Ascending aorta (tissue), 2 donors: ENCODE results near the gene FCSK. TPM values are rescaled to one million over a fixed set of nuclear protein-coding genes. Genes with fewer than 3 reads are reported as not detected.

Source experiments
- DNase-seq, 2 donors: peaks; one replicate each; pipeline ENCODE4 v3.0.0-alpha.2; 2019; ENCODE audit warnings: low spot score in 2 of 2
- H3K27ac ChIP-seq, 2 donors: fragments of 200-600 bp; sonication (generic); one replicate each; pipeline ENCODE4 v1.5.1; 2016 to 2017; ENCODE audit warnings: mild to moderate bottlenecking in 1 of 2
- H3K27me3 ChIP-seq: fragments of 200-600 bp; sonication (generic); one replicate; pipeline ENCODE4 v1.5.1; 2017
- H3K36me3 ChIP-seq, 2 donors: fragments of 200-600 bp; sonication (generic); one replicate each; pipeline ENCODE4 v1.5.1; 2016
- H3K4me1 ChIP-seq, 2 donors: fragments of 200-600 bp; sonication (generic); one replicate each; pipeline ENCODE4 v1.5.1; 2016 to 2017; ENCODE audit warnings: mild to moderate bottlenecking in 1 of 2
- H3K4me3 ChIP-seq, 2 donors: fragments of 200-600 bp; sonication (generic); one replicate each; pipeline ENCODE4 v1.5.1; 2016 to 2017; ENCODE audit warnings: mild to moderate bottlenecking in 1 of 2
- H3K9me3 ChIP-seq, 2 donors: fragments of 200-600 bp; sonication (generic); one replicate each; pipeline ENCODE4 v1.5.1; 2016
- intact Hi-C: fragments of 100-400 bp; cut with DNase I; formaldehyde crosslinking; loops from one replicate; pipeline ENCODE4 v1.15.1; 2023
- total RNA-seq: library from RNA; depleted of rRNA; stranded (reverse); fragments of >200 nt; gene quantifications from one replicate; pipeline ENCODE4 v1.1.0, GENCODE V29; 2016
- TF ChIP-seq, protein P1 (sequence below), 3 experiments: fragments of 200-600 bp in 2 of 3; fragments of 450-650 bp in 1 of 3; sonication (generic) in 2 of 3; IDR thresholded peaks; one replicate each; pipeline ENCODE4 v1.5.1; 2016 to 2019; ENCODE audit warnings: antibody characterized with exemption in 3 of 3, mild to moderate bottlenecking in 1 of 3, moderate library complexity in 1 of 3

Gene FCSK
- total RNA-seq, 1 donor from 2014 or later = 54.5 TPM

DNA sequence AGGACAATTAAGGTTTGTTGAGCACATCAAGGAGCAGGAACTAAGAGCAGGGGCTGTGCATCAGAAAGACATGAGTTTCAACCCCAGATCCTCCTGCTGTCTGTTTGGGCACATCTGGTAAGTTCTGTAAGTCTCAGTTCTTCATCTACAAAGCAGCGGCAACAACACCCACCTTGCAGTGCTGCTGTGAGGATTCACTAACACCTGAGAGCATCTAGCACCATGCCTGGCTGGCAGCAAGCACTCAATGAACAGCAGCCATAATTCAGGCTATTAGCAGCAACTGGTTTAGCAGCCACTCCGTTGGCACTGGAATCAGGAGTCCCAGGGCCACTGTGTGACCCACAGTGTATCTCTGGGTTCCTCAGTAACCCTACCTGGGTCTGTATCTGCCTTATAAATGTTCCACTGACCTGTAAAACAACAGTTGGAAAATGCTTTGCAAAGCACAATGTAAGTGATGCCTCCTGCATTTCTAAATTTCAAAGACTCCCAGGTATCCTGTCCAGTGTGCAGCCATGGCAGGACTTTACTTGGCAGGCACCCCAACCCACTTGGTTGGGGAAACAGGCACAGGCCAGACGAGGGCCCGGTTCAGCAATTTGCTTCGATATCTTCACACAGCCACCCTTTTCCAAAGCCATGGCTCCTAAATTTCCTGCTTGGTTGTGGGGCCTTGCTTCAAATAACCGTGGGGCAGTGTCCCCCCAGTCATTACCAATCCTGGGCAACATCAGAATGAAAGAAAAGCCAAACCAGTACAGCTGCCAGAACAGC is 19.7 kb upstream of the FCSK start:
- H3K4me3 ChIP-seq = no peak overlapping the region
- TF ChIP-seq, protein P1, sequence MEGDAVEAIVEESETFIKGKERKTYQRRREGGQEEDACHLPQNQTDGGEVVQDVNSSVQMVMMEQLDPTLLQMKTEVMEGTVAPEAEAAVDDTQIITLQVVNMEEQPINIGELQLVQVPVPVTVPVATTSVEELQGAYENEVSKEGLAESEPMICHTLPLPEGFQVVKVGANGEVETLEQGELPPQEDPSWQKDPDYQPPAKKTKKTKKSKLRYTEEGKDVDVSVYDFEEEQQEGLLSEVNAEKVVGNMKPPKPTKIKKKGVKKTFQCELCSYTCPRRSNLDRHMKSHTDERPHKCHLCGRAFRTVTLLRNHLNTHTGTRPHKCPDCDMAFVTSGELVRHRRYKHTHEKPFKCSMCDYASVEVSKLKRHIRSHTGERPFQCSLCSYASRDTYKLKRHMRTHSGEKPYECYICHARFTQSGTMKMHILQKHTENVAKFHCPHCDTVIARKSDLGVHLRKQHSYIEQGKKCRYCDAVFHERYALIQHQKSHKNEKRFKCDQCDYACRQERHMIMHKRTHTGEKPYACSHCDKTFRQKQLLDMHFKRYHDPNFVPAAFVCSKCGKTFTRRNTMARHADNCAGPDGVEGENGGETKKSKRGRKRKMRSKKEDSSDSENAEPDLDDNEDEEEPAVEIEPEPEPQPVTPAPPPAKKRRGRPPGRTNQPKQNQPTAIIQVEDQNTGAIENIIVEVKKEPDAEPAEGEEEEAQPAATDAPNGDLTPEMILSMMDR (IDR thresholded peaks at IDR 0.05) = no peak
- DNase-seq = no peak
- peaks cover 16 to 50% of the 10 kb centered on the region in 2 donors for H3K4me1 ChIP-seq
- peaks cover 0 to 4% of the 10 kb centered on the region in 2 donors for H3K36me3 ChIP-seq
- no peaks in the 10 kb centered on the region for H3K27me3 ChIP-seq
- intact Hi-C loops = no loop called here
- peak overlapping the region; percentile 73 to 75 for H3K27ac ChIP-seq
- no peaks in the 10 kb centered on the region for H3K9me3 ChIP-seq

DNA sequence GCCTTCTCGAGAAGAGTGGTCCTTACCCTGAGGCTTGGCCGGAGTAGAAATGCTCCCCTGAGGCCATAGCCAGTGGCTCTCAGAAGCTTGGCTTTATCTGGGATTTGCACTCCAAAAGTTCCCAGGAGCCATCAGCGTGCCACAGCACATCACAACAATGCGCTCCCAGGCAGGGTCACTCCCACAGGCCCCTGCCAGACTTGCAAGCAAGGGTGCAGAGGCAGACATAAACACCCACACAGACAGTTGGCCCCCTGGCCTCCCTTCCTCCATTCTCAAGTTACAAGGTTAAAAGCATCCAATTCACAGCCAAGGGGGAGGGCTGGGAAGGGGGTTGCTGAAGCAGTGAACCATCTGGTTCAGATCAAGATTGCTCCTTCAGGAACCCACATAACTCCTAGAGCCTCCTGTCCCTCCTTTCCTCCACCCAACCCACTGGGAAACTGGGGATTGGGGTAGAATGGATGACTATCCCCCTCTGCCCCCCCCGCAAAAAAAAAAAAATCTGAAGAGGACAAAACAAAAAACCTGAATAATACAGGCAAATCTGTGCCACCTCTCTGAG is 17.3 kb upstream of the FCSK start:
- TF ChIP-seq, protein P1 (IDR thresholded peaks at IDR 0.05) = no peak
- Histone ChIP-seq H3K36me3 (peaks cover 0 to 4% of the 10 kb centered on the region in 2 donors), H3K4me1 (peaks cover 16 to 39% of the 10 kb centered on the region in 2 donors), H3K9me3 (no peaks in the 10 kb centered on the region), H3K27me3 (no peaks in the 10 kb centered on the region), H3K4me3 (peak overlapping the region in 1 of 2 donors; percentile 97), H3K27ac (peak overlapping the region; percentile 52 to 76)
- intact Hi-C loops = no loop called here
- no peak for DNase-seq

DNA sequence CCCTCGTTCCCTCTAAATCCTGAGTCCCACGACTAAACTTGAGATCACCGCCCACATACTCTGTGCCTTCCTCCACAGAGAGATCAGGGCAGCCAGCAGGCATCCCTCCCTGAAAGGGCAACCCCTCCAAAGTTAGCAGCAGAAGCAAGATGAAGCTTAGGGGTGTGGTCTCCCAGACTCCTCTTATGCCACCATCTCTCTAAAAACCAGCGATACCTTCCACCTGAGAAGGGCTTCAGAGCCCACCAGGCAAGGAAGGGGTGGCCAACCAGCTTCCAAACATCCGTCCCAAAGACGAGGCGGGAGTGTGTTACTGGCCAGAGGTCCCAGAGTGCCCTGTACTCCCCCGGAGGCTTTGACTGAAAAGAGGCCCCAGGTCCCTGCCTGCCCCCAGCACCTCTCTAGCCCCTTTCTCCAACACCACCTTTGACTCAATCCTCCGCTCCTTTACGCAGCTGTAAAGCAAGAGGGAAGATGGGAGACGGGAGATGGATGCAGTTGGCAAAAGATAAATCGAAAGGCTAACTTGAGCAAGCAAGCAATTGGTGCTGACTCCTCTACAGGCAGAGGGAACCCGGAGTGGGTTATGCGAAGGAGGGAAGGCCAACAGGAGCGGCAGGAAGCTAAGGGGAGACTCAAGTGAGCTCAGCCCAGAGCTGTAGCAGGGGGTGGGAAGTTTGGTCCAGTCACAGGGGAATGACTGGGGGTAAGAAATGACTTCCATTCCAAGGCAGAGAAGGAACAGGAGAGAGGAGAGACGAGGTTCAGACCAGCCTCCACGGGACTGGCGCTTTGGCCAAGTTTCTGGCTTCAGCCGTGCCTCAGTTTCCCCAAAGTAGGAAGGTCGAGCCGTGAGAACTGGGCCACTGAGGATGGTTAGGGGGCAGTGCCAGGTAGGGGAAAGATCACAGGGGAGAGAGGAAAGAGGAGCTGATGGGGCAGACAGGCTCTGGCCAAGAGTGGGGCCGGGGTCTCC is 16.5 kb upstream of the FCSK start:
- TF ChIP-seq, protein P1 (IDR thresholded peaks at IDR 0.05) = no peak
- no peak for DNase-seq

DNA sequence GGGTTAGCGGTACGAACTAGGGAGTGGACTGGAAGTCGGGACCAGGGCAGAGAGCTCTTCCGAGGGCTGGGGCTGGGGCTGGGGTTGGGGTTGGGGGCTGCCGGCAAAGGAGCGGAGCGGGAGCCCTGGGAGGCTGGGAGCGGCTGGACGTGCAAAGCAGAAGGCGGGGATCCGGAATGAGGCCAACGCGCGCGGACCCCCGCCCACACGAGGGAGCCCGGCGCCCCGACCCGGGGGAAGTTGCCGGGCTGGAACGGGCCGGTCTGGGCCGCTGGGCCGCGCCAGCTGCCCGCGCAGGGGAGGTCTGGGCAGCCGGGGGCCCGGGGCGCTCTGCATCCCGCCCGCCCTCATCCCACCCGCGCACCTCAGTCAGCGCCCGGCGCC is 15.8 kb upstream of the FCSK start:
- peaks cover 6 to 26% of the 10 kb centered on the region in 2 donors for H3K4me1 ChIP-seq
- H3K9me3 ChIP-seq = no peaks in the 10 kb centered on the region
- H3K4me3 ChIP-seq = peak overlapping the region; percentile 95 to 97
- no peaks in the 10 kb centered on the region for H3K27me3 ChIP-seq
- TF ChIP-seq, protein P1 (IDR thresholded peaks at IDR 0.05) = no peak
- intact Hi-C loops = no loop called here
- peak in 1 of 2 donors; percentile 68 for DNase-seq
- peaks cover 0 to 4% of the 10 kb centered on the region in 2 donors for H3K36me3 ChIP-seq
- H3K27ac ChIP-seq = peak overlapping the region; percentile 61 to 76

More for the DNA sequence above, 16.5 kb upstream of the FCSK start:
- peaks cover 0 to 4% of the 10 kb centered on the region in 2 donors for H3K36me3 ChIP-seq
- H3K4me1 ChIP-seq = peaks cover 12 to 32% of the 10 kb centered on the region in 2 donors
- no peaks in the 10 kb centered on the region for H3K9me3 ChIP-seq
- H3K27me3 ChIP-seq = no peaks in the 10 kb centered on the region
- intact Hi-C loops = no loop called here
- H3K4me3 ChIP-seq = peak overlapping the region; percentile 95 to 97
- H3K27ac ChIP-seq = peak overlapping the region; percentile 61 to 76
